ENCODE data around the gene FAM124A.

The FAM124A gene

GRCh38 chr13:51318015-51318414 is 95.8 kb downstream of the FAM124A start:
- no peaks in the 10 kb centered on the region for H3K79me1 ChIP-seq (ENCODE audit: low read length)
- no peak overlapping the region for H2AFZ ChIP-seq (ENCODE audit: insufficient read depth, low read length, poor library complexity)
- no peak overlapping the region for H3K4ac ChIP-seq (ENCODE audit: low read depth, low read length)
- no peak for DNase-seq
- no peaks in the 10 kb centered on the region for H3K36me3 ChIP-seq (ENCODE audit: control insufficient read depth in 1 of 2, insufficient read depth in 2 of 2, low read length in 2 of 2)
- no peak overlapping the region for H2BK12ac ChIP-seq (ENCODE audit: low read length)
- H3K4me2 ChIP-seq (ENCODE audit: low read length) = no peak overlapping the region
- no CpG with 5 or more reads among the region's 2 CpGs for WGBS (ENCODE audit: extremely low coverage, insufficient coverage, insufficient read length)
- H3K4me3 ChIP-seq (ENCODE audit: low read depth, low read length) = no peak overlapping the region
- no peaks in the 10 kb centered on the region for H3K9me3 ChIP-seq (ENCODE audit: insufficient read depth, low read depth, low read length)
- no peak overlapping the region for H4K8ac ChIP-seq (ENCODE audit: low read depth, low read length)
- no peak overlapping the region for H2BK5ac ChIP-seq (ENCODE audit: low read depth, low read length, poor library complexity)
- no peaks in the 10 kb centered on the region for H3K27me3 ChIP-seq (ENCODE audit: insufficient read depth, low read length)
- H3K14ac ChIP-seq (ENCODE audit: low read length) = no peak overlapping the region
- no peak overlapping the region for H3K9ac ChIP-seq (ENCODE audit: low read length)
- no peaks in the 10 kb centered on the region for H3K4me1 ChIP-seq (ENCODE audit: control insufficient read depth in 1 of 2, insufficient read depth in 2 of 2, low read length in 2 of 2)
- H3K18ac ChIP-seq (ENCODE audit: low read length) = no peak overlapping the region
- H3K27ac ChIP-seq (ENCODE audit: low read depth, low read length) = no peak overlapping the region
- no peak overlapping the region for H4K12ac ChIP-seq (ENCODE audit: low read depth, low read length)
- H3K23ac ChIP-seq (ENCODE audit: low read length) = no peak overlapping the region
- H4K91ac ChIP-seq (ENCODE audit: low read depth, low read length) = no peak overlapping the region
- no peak overlapping the region for H2BK120ac ChIP-seq (ENCODE audit: insufficient read depth, low read length, poor library complexity)
- H3K79me2 ChIP-seq (ENCODE audit: control insufficient read depth, insufficient read depth, low read length, poor library complexity) = no peaks in the 10 kb centered on the region
- H2AK5ac ChIP-seq (ENCODE audit: low read length) = no peak overlapping the region

- Histone ChIP-seq H3K9me3 (ENCODE audit: insufficient read depth, low read depth, low read length) (no peaks in the 10 kb centered on the region), H3K4me3 (ENCODE audit: low read depth, low read length) (no peak overlapping the region), H2BK12ac (ENCODE audit: low read length) (no peak overlapping the region), H3K27me3 (ENCODE audit: insufficient read depth, low read length) (no peaks in the 10 kb centered on the region), H3K4me2 (ENCODE audit: low read length) (no peak overlapping the region), H2AFZ (ENCODE audit: insufficient read depth, low read length, poor library complexity) (no peak overlapping the region), H4K12ac (ENCODE audit: low read depth, low read length) (no peak overlapping the region), H2BK5ac (ENCODE audit: low read depth, low read length, poor library complexity) (no peak overlapping the region), H3K79me2 (ENCODE audit: control insufficient read depth, insufficient read depth, low read length, poor library complexity) (no peaks in the 10 kb centered on the region), H3K27ac (ENCODE audit: low read depth, low read length) (no peak overlapping the region), H3K14ac (ENCODE audit: low read length) (no peak overlapping the region), H3K4me1 (ENCODE audit: control insufficient read depth in 1 of 2, insufficient read depth in 2 of 2, low read length in 2 of 2) (no peaks in the 10 kb centered on the region), H4K8ac (ENCODE audit: low read depth, low read length) (no peak overlapping the region), H3K4ac (ENCODE audit: low read depth, low read length) (no peak overlapping the region), H3K79me1 (ENCODE audit: low read length) (no peaks in the 10 kb centered on the region), H3K18ac (ENCODE audit: low read length) (no peak overlapping the region), H2AK5ac (ENCODE audit: low read length) (no peak overlapping the region), H3K36me3 (ENCODE audit: control insufficient read depth in 1 of 2, insufficient read depth in 2 of 2, low read length in 2 of 2) (no peaks in the 10 kb centered on the region), H3K23ac (ENCODE audit: low read length) (no peak overlapping the region), H4K91ac (ENCODE audit: low read depth, low read length) (no peak overlapping the region), H2BK120ac (ENCODE audit: insufficient read depth, low read length, poor library complexity) (no peak overlapping the region), H3K9ac (ENCODE audit: low read length) (no peak overlapping the region)
- peak; percentile 71 to 86 for DNase-seq
- WGBS (ENCODE audit: extremely low coverage, insufficient coverage, insufficient read length) = no CpG with 5 or more reads among the region's 3 CpGs
Observed at GRCh38 chr13:51318876-51319275, 96.7 kb downstream of the FAM124A start.

DNA sequence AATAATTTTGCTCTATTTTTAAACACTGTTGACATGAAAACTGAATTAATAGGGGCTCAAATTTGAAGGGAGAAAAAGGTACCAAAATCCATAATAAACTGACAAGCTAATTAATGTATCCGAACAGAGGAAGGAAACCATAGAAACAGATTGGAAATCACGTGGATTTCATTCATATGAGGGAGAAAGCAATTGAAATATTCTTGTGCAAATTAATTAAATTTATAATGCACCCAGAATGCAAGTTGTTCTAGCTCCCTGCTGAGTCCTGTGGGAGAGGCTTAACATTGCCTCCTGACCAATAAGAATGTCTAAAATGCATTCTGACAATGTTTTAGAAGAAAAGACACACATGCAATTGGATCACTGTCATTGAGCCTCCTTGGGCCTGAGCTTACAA is 99.6 kb downstream of the FAM124A start:
- WGBS (ENCODE audit: extremely low coverage, insufficient coverage, insufficient read length) = no CpG with 5 or more reads among the region's 2 CpGs
- Histone ChIP-seq H2BK5ac (ENCODE audit: low read depth, low read length, poor library complexity) (no peak overlapping the region), H3K14ac (ENCODE audit: low read length) (no peak overlapping the region), H3K79me2 (ENCODE audit: control insufficient read depth, insufficient read depth, low read length, poor library complexity) (no peaks in the 10 kb centered on the region), H2AK5ac (ENCODE audit: low read length) (no peak overlapping the region), H3K4me1 (ENCODE audit: control insufficient read depth in 1 of 2, insufficient read depth in 2 of 2, low read length in 2 of 2) (no peaks in the 10 kb centered on the region), H3K79me1 (ENCODE audit: low read length) (no peaks in the 10 kb centered on the region), H3K18ac (ENCODE audit: low read length) (no peak overlapping the region), H4K12ac (ENCODE audit: low read depth, low read length) (no peak overlapping the region), H3K27me3 (ENCODE audit: insufficient read depth, low read length) (no peaks in the 10 kb centered on the region), H3K9ac (ENCODE audit: low read length) (no peak overlapping the region), H3K9me3 (ENCODE audit: insufficient read depth, low read depth, low read length) (no peaks in the 10 kb centered on the region), H2AFZ (ENCODE audit: insufficient read depth, low read length, poor library complexity) (no peak overlapping the region), H3K27ac (ENCODE audit: low read depth, low read length) (no peak overlapping the region), H2BK120ac (ENCODE audit: insufficient read depth, low read length, poor library complexity) (no peak overlapping the region), H4K8ac (ENCODE audit: low read depth, low read length) (no peak overlapping the region), H2BK12ac (ENCODE audit: low read length) (no peak overlapping the region), H3K4ac (ENCODE audit: low read depth, low read length) (no peak overlapping the region), H4K91ac (ENCODE audit: low read depth, low read length) (no peak overlapping the region), H3K23ac (ENCODE audit: low read length) (no peak overlapping the region), H3K4me3 (ENCODE audit: low read depth, low read length) (no peak overlapping the region), H3K36me3 (ENCODE audit: control insufficient read depth in 1 of 2, insufficient read depth in 2 of 2, low read length in 2 of 2) (no peaks in the 10 kb centered on the region), H3K4me2 (ENCODE audit: low read length) (no peak overlapping the region)
- DNase-seq = no peak

DNA sequence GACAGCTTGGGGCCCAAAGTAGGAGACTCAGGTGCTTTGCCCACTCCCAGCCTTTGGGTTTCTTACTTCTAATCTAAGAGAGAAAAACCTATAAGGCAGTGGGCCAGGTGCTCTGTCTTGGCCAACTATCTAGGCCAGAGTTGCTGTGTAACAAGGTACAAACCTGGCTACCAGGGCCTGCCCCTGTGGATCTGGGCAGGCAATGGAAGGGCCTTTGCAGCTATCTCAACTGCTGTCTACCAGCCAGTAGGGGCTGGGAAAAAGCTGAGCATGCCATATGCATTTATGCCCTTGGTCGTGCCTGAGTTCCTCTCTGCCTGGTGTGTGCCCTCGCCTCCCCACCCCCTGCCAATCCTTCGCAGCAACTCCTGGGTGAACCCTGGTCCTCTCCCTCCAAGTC is 100.6 kb downstream of the FAM124A start:
- WGBS (ENCODE audit: extremely low coverage, insufficient coverage, insufficient read length) = no CpG with 5 or more reads among the region's 3 CpGs
- Histone ChIP-seq H4K8ac (ENCODE audit: low read depth, low read length) (no peak overlapping the region), H2AFZ (ENCODE audit: insufficient read depth, low read length, poor library complexity) (no peak overlapping the region), H3K36me3 (ENCODE audit: control insufficient read depth in 1 of 2, insufficient read depth in 2 of 2, low read length in 2 of 2) (no peaks in the 10 kb centered on the region), H2AK5ac (ENCODE audit: low read length) (no peak overlapping the region), H4K12ac (ENCODE audit: low read depth, low read length) (no peak overlapping the region), H3K4me3 (ENCODE audit: low read depth, low read length) (peak overlapping the region; percentile 47), H3K9me3 (ENCODE audit: insufficient read depth, low read depth, low read length) (no peaks in the 10 kb centered on the region), H3K9ac (ENCODE audit: low read length) (no peak overlapping the region), H3K27me3 (ENCODE audit: insufficient read depth, low read length) (no peaks in the 10 kb centered on the region), H3K18ac (ENCODE audit: low read length) (no peak overlapping the region), H3K23ac (ENCODE audit: low read length) (no peak overlapping the region), H3K27ac (ENCODE audit: low read depth, low read length) (no peak overlapping the region), H3K4ac (ENCODE audit: low read depth, low read length) (no peak overlapping the region), H3K79me1 (ENCODE audit: low read length) (no peaks in the 10 kb centered on the region), H3K79me2 (ENCODE audit: control insufficient read depth, insufficient read depth, low read length, poor library complexity) (no peaks in the 10 kb centered on the region), H2BK5ac (ENCODE audit: low read depth, low read length, poor library complexity) (no peak overlapping the region), H3K4me1 (ENCODE audit: control insufficient read depth in 1 of 2, insufficient read depth in 2 of 2, low read length in 2 of 2) (no peaks in the 10 kb centered on the region), H2BK120ac (ENCODE audit: insufficient read depth, low read length, poor library complexity) (no peak overlapping the region), H3K14ac (ENCODE audit: low read length) (no peak overlapping the region), H4K91ac (ENCODE audit: low read depth, low read length) (no peak overlapping the region), H2BK12ac (ENCODE audit: low read length) (no peak overlapping the region), H3K4me2 (ENCODE audit: low read length) (no peak overlapping the region)
- no peak for DNase-seq
